ENCODE measurements around the gene SYT15. TPM values are rescaled to one million over a fixed set of nuclear protein-coding genes. Genes with fewer than 3 reads are reported as not detected.
"Not testable (repeated sequence)": the region's sequence is repeated elsewhere in the genome, so short reads cannot be mapped to it uniquely, and the experiment has no call there.

The SYT15 gene
- total RNA-seq (2014; rRNA removed): under 0.01 TPM in 1 of 2 replicates, not detected in the other
- 0.38 TPM for polyA plus RNA-seq (2012)

GRCh38 chr10:46578474-46579178 is at the start of gene SYT15:
SYT15 (plus strand) TSS chr10:46579128; CDS start chr10:46579169, 41 bp downstream.
- DNase-seq (ENCODE audit: low read depth): not testable (repeated sequence)

GRCh38 chr10:46529742-46530141 is 49.2 kb upstream of the SYT15 start:
- not testable (repeated sequence) for DNase-seq (ENCODE audit: low read depth)

GRCh38 chr10:46530249-46531186 is 48.4 kb upstream of the SYT15 start:
- DNase-seq (ENCODE audit: low read depth): peak; percentile 80

- DNase-seq (ENCODE audit: low read depth): not testable (repeated sequence)
Observed at GRCh38 chr10:46532256-46532655, 46.7 kb upstream of the SYT15 start.

- no peak for DNase-seq (ENCODE audit: low read depth)
Observed at GRCh38 chr10:46534828-46535524, 44.0 kb upstream of the SYT15 start.

- no peak for DNase-seq (ENCODE audit: low read depth)
Observed at GRCh38 chr10:46536171-46536570, 42.8 kb upstream of the SYT15 start.

GRCh38 chr10:46536781-46537180 is 42.1 kb upstream of the SYT15 start:
- DNase-seq (ENCODE audit: low read depth): no peak

- DNase-seq (ENCODE audit: low read depth): no peak
Observed at GRCh38 chr10:46537309-46537708, 41.6 kb upstream of the SYT15 start.

GRCh38 chr10:46538155-46538554 is 40.8 kb upstream of the SYT15 start:
- DNase-seq (ENCODE audit: low read depth): no peak

GRCh38 chr10:46538717-46539426 is 40.1 kb upstream of the SYT15 start:
- no peak for DNase-seq (ENCODE audit: low read depth)

- DNase-seq (ENCODE audit: low read depth): no peak
Observed at GRCh38 chr10:46539596-46540411, 39.1 kb upstream of the SYT15 start.

- DNase-seq (ENCODE audit: low read depth): no peak
Observed at GRCh38 chr10:46540412-46541016, 38.4 kb upstream of the SYT15 start.

- DNase-seq (ENCODE audit: low read depth): no peak
Observed at GRCh38 chr10:46541017-46541661, 37.8 kb upstream of the SYT15 start.

- DNase-seq (ENCODE audit: low read depth): no peak
Observed at GRCh38 chr10:46541735-46542566, 37.0 kb upstream of the SYT15 start.

- no peak for DNase-seq (ENCODE audit: low read depth)
Observed at GRCh38 chr10:46542567-46543465, 36.1 kb upstream of the SYT15 start.

- no peak for DNase-seq (ENCODE audit: low read depth)
Observed at GRCh38 chr10:46543466-46544377, 35.2 kb upstream of the SYT15 start.
